ENCODE data around the gene MGLL. TPM values are rescaled to one million over a fixed set of nuclear protein-coding genes. Genes with fewer than 3 reads are reported as not detected.

Gene MGLL
- total RNA-seq, 1 experiment from 2014 or later: 0.94 TPM

- TF ChIP-seq ZNF532 (CRISPR knock-in tag; IDR thresholded peaks at IDR 0.05; ENCODE audit: borderline replicate concordance) (no peak), ERG (CRISPR knock-in tag; IDR thresholded peaks at IDR 0.05) (no peak), ZNF121 (CRISPR knock-in tag; IDR thresholded peaks at IDR 0.05) (no peak), JUN (CRISPR knock-in tag; IDR thresholded peaks at IDR 0.05) (no peak), HMGA2 (CRISPR knock-in tag; IDR thresholded peaks at IDR 0.05) (no peak), AFF4 (CRISPR knock-in tag; IDR thresholded peaks at IDR 0.05; ENCODE audit: borderline replicate concordance) (no peak), ZNF317 (CRISPR knock-in tag; IDR thresholded peaks at IDR 0.05; ENCODE audit: borderline replicate concordance, low read depth) (no peak), JAZF1 (CRISPR knock-in tag; IDR thresholded peaks at IDR 0.05) (no peak), IRF2 (CRISPR knock-in tag; IDR thresholded peaks at IDR 0.05; ENCODE audit: borderline replicate concordance, low read depth) (no peak)
Measured at GRCh38 chr3:127676921-127677351, 145.4 kb downstream of the MGLL start (continued).

- TF ChIP-seq SOX15 (CRISPR knock-in tag; IDR thresholded peaks at IDR 0.05) (no peak), NR2C2 (CRISPR knock-in tag; IDR thresholded peaks at IDR 0.05) (no peak), AFF4 (CRISPR knock-in tag; IDR thresholded peaks at IDR 0.05; ENCODE audit: borderline replicate concordance) (no peak)
- Mint-ChIP-seq H3K4me1 (peaks cover 14% of the 10 kb centered on the region), H3K9me3 (no peaks in the 10 kb centered on the region), H3K27me3 (ENCODE audit: low read depth) (peaks cover under 1% of the 10 kb centered on the region), H3K4me3 (no peak overlapping the region), H3K36me3 (no peaks in the 10 kb centered on the region), H3K27ac (no peak overlapping the region)
- ATAC-seq (no peak), DNase-seq (ENCODE audit: low spot score) (peak; percentile 4)
- POLR2A ChIA-PET: no interaction called here
- CTCF ChIA-PET: interaction anchor here (1.1 kb wide), 1 partner anchor 19 kb away, joined by 3 read pairs; no protein-coding TSS in a partner anchor
Measured at GRCh38 chr3:127676456-127676855, 145.9 kb downstream of the MGLL start.
